HG02588 (cell line): ENCODE results near the gene REC8.

Source experiments
- ATAC-seq: cut with Tn5 transposase; IDR thresholded peaks from one replicate; pipeline ENCODE4 v1.9.1; 2021; ENCODE audit warnings: mild to moderate bottlenecking, moderate library complexity; ENCODE audit not compliant: unreplicated experiment

Gene REC8

GRCh38 chr14:24181371-24182077 lies 9.6 kb downstream of the REC8 start:
- ATAC-seq: no peak

DNA sequence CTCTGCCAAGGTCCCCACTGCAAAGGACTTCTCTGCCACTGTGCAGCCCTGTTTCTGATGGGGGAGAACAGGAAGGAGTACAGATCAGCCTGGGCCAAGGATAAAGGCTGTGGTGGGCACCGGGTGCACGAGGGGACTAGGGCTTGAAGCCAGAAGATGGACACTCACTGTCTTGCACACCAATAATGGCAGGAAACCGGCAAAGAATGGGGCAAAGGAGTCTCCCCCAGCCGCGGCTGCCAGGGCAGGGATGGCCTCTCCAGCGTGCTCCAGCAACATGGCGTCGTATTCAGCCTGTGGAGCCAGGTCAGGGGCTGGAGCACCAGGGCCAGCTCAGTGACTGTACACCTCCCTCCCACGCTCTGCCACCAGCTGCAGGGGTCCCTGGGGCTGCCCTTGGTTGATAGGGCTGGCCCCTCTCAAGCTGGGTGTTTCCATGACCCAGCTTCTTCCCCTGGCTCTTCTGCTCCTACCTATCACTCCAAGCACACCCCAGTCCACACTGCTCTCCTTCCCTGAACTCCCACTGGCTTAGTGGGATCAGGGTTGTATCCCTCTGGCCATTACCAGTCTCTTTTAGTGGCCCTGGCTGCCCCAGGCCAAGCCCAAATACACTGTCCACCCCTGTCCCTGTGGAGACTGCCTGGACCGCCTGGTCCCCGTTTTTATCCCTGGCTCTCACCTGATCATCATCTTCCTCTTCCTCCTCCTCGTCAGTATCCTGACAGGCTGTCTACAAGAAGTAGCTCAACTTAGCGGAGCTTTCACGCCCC lies 10.4 kb downstream of the REC8 start:
- ATAC-seq: no peak

GRCh38 chr14:24183014-24183481 lies 11.2 kb downstream of the REC8 start:
- ATAC-seq: no peak

- ATAC-seq: no peak
Observed at GRCh38 chr14:24184104-24184970, 12.5 kb downstream of the REC8 start.

DNA sequence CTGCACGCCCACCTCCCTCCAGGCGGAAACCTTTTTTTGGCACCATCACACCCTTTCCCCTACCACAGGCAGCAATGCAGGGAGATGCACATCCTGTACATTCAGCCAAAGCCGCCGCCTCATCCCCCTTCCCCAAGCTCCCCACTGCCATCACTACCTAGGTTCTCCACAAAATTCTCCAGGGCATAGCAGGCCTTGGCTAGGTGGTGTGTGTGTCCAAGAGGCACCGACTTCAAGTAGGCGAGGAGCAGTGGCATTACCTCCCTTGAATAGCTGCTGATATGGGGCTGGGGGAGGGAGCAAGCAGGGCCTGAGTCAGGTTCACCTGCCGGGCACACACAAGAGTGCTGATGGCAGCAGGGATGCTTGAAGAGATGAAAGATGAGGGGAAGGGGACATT lies 13.1 kb downstream of the REC8 start:
- ATAC-seq: no peak

DNA sequence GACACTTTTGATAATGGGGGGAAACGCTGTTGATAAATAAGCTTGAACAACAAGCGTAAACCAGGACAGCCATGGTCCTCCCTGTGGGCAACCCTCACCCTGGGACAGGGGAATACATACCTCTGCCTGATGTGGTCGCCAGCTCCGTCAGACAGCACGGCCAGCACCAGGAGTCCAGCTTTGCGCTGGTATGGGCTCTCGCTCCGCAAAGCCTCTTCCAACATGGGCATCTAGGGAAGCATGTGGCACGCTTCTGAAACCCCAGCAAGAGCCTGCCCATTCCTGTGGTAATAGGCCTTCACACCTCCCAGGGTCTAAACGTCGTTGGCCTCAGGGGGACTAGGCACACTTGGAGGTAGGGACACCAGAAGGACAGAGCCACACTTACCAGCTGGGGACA lies 13.9 kb downstream of the REC8 start:
- no peak for ATAC-seq

DNA sequence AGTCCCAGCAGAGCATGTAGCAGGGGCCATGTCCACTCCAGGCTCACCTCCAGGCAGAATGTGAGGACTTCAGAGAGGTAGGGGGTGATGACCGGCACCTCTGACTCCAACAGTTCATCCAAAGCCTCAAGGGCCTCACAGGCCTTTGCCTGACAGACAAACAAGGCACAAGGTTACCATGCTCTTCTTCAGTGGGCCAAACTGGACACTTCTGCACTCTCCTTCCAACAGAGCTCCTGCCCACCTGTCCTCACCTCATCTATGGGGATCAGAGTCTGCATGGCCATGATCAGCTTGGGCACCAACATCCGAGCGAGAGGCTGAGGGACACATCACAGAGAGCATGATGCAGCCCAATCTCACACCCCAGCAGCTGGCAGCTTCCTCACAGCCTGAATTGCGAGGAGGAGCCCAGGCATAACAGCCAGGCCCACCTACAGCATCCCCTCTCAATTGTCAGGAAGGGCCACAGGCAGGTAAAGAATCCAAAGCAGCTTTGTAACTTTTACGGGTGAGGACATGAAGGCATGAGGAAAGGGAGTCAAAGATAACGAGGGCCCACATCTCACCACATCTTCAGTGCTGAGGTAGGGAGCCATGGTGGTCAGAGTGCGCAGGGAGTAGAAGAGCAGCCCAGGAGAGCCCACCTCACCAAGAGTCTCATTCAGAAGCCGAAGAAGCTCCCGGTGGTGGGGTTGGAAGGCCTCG lies 15.1 kb downstream of the REC8 start:
- no peak for ATAC-seq

DNA sequence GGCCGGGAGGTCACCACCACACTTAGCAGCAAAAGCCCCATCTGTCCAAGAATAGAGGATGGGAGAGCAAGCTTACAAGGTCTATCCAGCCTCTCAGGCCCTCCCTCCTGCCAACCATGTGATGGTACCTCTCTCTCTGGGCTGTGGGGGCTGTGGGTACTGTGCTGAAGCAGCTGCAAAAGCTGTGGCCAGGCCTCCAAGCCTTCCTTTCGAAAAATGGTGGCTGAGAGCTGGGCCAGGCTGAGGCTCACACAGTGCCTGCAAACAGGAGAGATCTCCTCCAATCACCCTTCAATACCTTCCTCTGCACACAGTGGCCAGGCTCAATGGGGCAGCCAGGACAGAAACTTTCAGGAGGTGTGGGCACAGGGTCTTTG lies 15.6 kb downstream of the REC8 start:
- ATAC-seq: no peak

GRCh38 chr14:24188251-24189058 lies 16.6 kb downstream of the REC8 start, which contains the start of gene IPO4:
TSS of gene IPO4 (minus strand) at chr14:24188816. CDS start at chr14:24188787, 29 bp downstream.
- peak; percentile 86 for ATAC-seq

DNA sequence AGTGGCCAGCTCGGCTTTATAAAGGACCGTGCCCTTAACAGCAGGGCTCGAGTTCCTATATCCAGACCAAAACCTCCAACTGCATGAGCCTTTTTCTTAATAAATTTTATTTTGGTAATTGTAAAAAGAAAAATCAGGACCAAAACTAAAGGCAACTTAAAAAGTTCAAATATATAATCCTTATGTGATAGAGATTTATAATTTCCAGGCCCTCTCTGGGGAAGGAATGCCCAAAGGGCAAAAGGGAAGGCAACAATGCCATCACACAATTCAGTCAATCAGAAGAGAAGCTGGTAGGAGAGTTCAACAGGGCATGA lies 17.1 kb downstream of the REC8 start:
- no peak for ATAC-seq

DNA sequence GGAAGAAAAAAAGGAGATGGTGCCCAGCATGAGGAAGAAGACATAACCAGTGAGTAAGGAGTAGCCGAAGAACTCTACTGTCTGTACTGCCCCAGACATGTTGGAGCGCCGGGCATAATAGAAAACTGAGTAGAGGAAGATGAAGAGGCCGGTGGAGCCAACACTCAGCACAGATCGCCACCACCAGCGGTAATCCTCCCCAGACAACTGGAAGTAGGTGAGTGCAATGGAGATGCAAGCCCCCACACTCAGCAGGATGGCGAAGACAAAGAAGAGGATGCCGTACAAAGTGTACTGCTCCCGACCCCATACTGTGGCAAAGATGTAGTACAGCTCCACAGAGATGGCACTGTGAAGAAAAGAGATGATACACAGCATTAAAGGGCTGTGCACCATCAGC lies 17.6 kb downstream of the REC8 start:
- ATAC-seq: no peak

DNA sequence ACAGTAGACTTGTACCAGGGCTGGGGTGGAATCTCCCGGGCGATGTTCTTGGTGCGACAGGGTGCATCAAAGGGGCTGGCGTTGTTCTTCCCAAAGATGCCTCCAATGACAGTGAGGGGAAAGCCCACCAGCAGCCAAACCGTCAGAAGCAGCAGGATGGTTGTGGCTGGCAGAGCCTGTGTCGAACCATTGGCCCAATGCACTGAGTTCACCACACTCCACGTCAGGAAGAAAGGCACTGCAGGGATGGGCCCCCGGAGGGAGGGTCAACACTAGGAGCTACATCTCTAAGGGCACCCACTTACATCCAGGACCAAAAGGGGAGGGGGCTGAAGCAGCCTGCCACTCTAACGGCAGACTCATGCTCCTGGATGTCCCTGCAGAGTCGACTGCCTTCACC lies 18.5 kb downstream of the REC8 start:
- ATAC-seq: no peak

DNA sequence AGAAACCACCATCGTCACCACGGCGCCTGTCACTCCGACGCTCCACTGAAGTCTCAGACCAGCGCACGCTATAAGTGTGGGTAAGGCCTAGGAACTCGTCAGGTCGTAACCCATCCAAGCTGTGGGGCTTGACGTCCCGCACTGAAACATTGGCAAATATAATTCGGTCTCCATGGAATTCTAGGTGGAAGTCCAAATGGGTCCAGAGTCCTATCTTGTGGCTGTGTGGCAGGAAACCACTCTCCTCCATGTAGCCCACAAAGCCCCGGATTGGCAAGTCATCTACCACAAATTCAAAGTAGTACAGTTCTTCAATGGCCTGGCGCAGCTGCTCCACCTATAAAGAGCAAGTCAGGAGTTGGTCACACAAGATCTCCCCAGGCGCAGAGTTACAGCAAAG lies 21.1 kb downstream of the REC8 start:
- no peak for ATAC-seq

DNA sequence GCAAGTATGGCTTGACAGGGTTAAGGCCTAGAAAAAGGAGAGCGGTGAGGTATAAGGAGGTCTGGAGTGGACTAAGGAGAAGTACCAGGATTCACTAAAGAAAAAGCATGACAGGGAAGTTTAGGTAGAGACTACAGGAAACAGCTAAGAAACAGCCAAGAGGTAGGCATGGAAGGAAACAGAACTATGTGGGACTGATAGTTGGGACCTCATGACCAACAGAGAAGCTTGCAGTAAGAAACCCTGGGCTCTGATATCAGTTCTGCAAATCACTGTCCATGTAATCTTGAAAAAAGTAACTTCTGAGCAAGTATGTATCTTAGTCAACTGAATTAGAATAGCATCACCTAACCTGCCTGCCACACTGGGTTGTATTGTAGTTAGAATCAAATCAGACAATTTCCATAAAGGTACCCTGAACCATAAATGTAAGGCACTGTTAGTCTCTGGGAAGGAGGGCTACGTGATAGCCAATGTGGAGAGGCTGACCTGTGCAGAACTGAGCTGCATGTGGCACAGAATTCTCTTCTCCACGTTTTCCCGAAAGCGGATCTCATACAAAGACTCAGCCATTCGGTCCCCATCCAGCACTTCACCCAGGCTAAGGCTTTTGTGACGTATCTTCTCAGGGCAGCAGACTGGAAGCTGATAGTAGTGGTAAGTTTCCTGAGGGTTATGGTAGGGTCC lies 22.4 kb downstream of the REC8 start:
- ATAC-seq: no peak

- ATAC-seq: no peak
Observed at GRCh38 chr14:24194873-24195185, 22.9 kb downstream of the REC8 start.

- peak; percentile 78 for ATAC-seq
Observed at GRCh38 chr14:24195186-24196070, 23.5 kb downstream of the REC8 start, which contains the start of gene TM9SF1. TSS of gene TM9SF1 (minus strand) at chr14:24195441. CDS start at chr14:24195019, 422 bp downstream.

DNA sequence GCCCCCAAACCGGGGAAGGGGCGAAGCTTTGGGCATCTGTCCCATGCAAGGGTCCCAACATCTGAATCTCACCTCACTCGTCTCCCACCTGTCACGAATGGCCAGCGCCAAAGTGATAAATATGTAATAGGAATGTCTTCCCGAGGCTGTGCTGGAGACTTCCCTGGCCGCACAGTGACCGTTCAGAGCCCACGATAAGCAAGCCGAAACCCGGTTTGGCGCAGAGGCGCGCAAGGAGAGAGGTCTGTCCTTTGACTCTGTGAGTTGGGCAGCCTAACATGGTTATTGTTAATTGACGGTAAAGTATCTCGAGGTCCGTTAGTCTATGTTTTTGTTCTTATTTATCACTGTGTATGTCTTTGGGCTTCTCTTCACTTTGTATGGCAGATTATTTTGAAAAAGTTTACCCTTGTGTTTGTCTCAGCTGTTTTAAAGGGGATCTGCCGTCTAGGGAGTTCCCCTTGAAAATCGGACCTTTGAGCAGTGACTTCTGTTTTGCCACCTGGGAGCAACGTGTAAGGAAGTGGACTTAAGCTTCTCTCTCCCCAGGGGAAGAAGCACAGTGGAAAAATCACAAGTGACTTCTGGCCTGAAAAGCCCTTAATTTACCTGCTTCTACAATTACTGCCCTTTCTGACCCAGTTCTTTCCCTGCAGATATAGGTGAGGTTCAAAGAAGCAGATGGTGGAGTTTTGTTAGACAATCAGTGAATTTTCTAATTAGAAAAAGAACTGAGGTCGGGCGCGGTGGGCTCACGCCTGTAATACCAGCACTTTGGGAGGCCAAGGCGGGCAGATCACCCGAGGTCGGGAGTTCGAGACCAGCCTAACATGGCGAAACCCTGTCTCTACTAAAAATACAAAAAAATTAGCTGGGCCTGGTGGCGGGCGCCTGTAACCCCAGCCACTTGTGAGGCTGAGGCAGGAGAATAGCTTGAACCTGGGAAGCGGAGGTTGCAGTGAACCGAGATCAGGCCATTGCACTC lies 24.5 kb downstream of the REC8 start:
- peak; percentile 15 for ATAC-seq
